HG03565 (cell line): Measurements from ENCODE around the gene KRTAP5-7.
"Not testable (repeated sequence)": the region's sequence is repeated elsewhere in the genome, so short reads cannot be mapped to it uniquely, and the experiment has no call there.

Source experiments
- ATAC-seq: cut with Tn5 transposase; IDR thresholded peaks from one replicate; pipeline ENCODE4 v1.9.1; 2021; ENCODE audit warnings: mild to moderate bottlenecking, moderate library complexity; ENCODE audit not compliant: unreplicated experiment

KRTAP5-7 gene

GRCh38 chr11:71556018-71556417 lies 29.0 kb downstream of the KRTAP5-7 start:
- no peak for ATAC-seq

GRCh38 chr11:71557257-71557656 lies 30.2 kb downstream of the KRTAP5-7 start:
- ATAC-seq, result no peak

GRCh38 chr11:71558996-71559395 lies 31.9 kb downstream of the KRTAP5-7 start:
- no peak for ATAC-seq

- no peak for ATAC-seq
Measured at GRCh38 chr11:71562120-71562519, 35.1 kb downstream of the KRTAP5-7 start.

- ATAC-seq, result no peak
Measured at GRCh38 chr11:71563406-71563805, 36.3 kb downstream of the KRTAP5-7 start.

GRCh38 chr11:71564430-71564829 lies 37.4 kb downstream of the KRTAP5-7 start:
- no peak for ATAC-seq

GRCh38 chr11:71565263-71565662 lies 38.2 kb downstream of the KRTAP5-7 start, which contains the start of gene KRTAP5-10:
TSS of gene KRTAP5-10 (plus strand) at chr11:71565563. CDS start at chr11:71565588, 25 bp downstream.
- ATAC-seq, result no peak

GRCh38 chr11:71566081-71566620 lies 39.1 kb downstream of the KRTAP5-7 start:
- no peak for ATAC-seq

- not testable (repeated sequence) for ATAC-seq
Measured at GRCh38 chr11:71566626-71567599, 39.8 kb downstream of the KRTAP5-7 start.

- not testable (repeated sequence) for ATAC-seq
Measured at GRCh38 chr11:71567633-71568032, 40.6 kb downstream of the KRTAP5-7 start.

GRCh38 chr11:71568704-71569349 lies 41.8 kb downstream of the KRTAP5-7 start:
- ATAC-seq, result no peak

- not testable (repeated sequence) for ATAC-seq
Measured at GRCh38 chr11:71571101-71571850, 44.2 kb downstream of the KRTAP5-7 start.

GRCh38 chr11:71572811-71573210 lies 45.7 kb downstream of the KRTAP5-7 start:
- no peak for ATAC-seq

GRCh38 chr11:71574418-71574817 lies 47.4 kb downstream of the KRTAP5-7 start:
- no peak for ATAC-seq

- no peak for ATAC-seq
Measured at GRCh38 chr11:71575723-71576424, 48.8 kb downstream of the KRTAP5-7 start.

GRCh38 chr11:71576688-71577465 lies 49.8 kb downstream of the KRTAP5-7 start:
- not testable (repeated sequence) for ATAC-seq

GRCh38 chr11:71577469-71578004 lies 50.5 kb downstream of the KRTAP5-7 start:
- no peak for ATAC-seq
